HL-60/S4 treated with phorbol 12-myristate 13-acetate at 8.2 ng/mL for 4 days and 3 days (cell line): ENCODE data around the gene IQGAP1.
"Not testable (repeated sequence)": the region's sequence is repeated elsewhere in the genome, so short reads cannot be mapped to it uniquely, and the experiment has no call there.

Experiments
- in situ Hi-C: fragments of 300-500 bp; cut with MboI; formaldehyde crosslinking; loops from 2 replicates; pipeline ENCODE4 v1.15.0; 2022; ENCODE audit warnings: low sequenced_read_pairs

The IQGAP1 gene

GRCh38 chr15:90409587-90409986 is 21.5 kb downstream of the IQGAP1 start:
- in situ Hi-C loops = not testable (repeated sequence)

GRCh38 chr15:90410316-90410715 is 22.3 kb downstream of the IQGAP1 start:
- in situ Hi-C loops = not testable (repeated sequence)

GRCh38 chr15:90411176-90411575 is 23.1 kb downstream of the IQGAP1 start:
- in situ Hi-C loops = no loop called here

- in situ Hi-C loops = no loop called here
These were observed 24.5 kb downstream of the IQGAP1 start for GRCh38 chr15:90412356-90413194.

- in situ Hi-C loops = no loop called here
These were observed 25.7 kb downstream of the IQGAP1 start for GRCh38 chr15:90413411-90414379.

GRCh38 chr15:90414408-90415028 is 26.5 kb downstream of the IQGAP1 start:
- in situ Hi-C loops = no loop called here

- in situ Hi-C loops = not testable (repeated sequence)
These were observed 28.0 kb downstream of the IQGAP1 start for GRCh38 chr15:90416052-90416451.

- in situ Hi-C loops = no loop called here
These were observed 30.6 kb downstream of the IQGAP1 start for GRCh38 chr15:90418627-90419026.

GRCh38 chr15:90419206-90419605 is 31.2 kb downstream of the IQGAP1 start:
- in situ Hi-C loops = no loop called here

GRCh38 chr15:90419738-90420406 is 31.8 kb downstream of the IQGAP1 start:
- in situ Hi-C loops = no loop called here

- in situ Hi-C loops = no loop called here
These were observed 32.4 kb downstream of the IQGAP1 start for GRCh38 chr15:90420451-90420850.

GRCh38 chr15:90421527-90421926 is 33.5 kb downstream of the IQGAP1 start:
- in situ Hi-C loops = no loop called here

GRCh38 chr15:90422043-90422442 is 34.0 kb downstream of the IQGAP1 start:
- in situ Hi-C loops = no loop called here

GRCh38 chr15:90422936-90423335 is 34.9 kb downstream of the IQGAP1 start:
- in situ Hi-C loops = no loop called here

- in situ Hi-C loops = no loop called here
These were observed 35.8 kb downstream of the IQGAP1 start for GRCh38 chr15:90423801-90424319.

GRCh38 chr15:90425726-90426346 is 37.8 kb downstream of the IQGAP1 start:
- in situ Hi-C loops = no loop called here

GRCh38 chr15:90427185-90427584 is 39.1 kb downstream of the IQGAP1 start:
- in situ Hi-C loops = no loop called here

GRCh38 chr15:90432253-90432652 is 44.2 kb downstream of the IQGAP1 start:
- in situ Hi-C loops = no loop called here

- in situ Hi-C loops = no loop called here
These were observed 47.8 kb downstream of the IQGAP1 start for GRCh38 chr15:90435652-90436337.
